Measurements from ENCODE around the gene GRIK5.
A peak's percentile ranks its signal among the peaks of the same experiment; 100 is the strongest.

GRIK5 gene

DNA sequence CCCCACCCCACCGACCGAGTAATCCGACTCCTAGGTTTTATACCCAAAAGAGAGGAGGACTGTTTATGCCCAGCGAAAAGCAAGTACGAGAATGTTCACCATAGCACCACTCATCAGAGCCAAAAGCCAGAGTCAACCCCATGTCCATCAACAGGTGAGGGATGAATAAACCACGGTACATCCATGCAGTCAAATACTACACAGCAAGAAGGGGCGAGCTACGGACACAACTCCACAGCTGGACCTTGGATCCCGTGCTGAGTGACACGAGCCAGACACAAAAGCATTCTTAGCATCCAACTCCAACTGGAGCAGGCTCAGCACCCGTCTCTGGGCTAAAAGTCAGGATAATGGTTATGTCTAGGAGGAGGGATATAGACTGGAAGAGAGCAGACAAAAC lies 98.6 kb downstream of the GRIK5 start:
- H3K36me3 ChIP-seq (ENCODE audit: insufficient read depth, low read length): no peaks in the 10 kb centered on the region
- no peaks in the 10 kb centered on the region for H3K4me1 ChIP-seq (ENCODE audit: insufficient read depth, low read length)
- no peak overlapping the region for H3K27ac ChIP-seq (ENCODE audit: low read depth, low read length)
- 94% methylated on average over 11 of the region's 11 CpGs for whole genome bisulfite sequencing
- no peaks in the 10 kb centered on the region for H3K9me3 ChIP-seq (ENCODE audit: insufficient read depth, low read depth, low read length)
- H3K9ac ChIP-seq (ENCODE audit: low read depth, low read length): no peak overlapping the region
- no peaks in the 10 kb centered on the region for H3K27me3 ChIP-seq (ENCODE audit: insufficient read depth, low read length)
- no peak overlapping the region for H3K4me3 ChIP-seq (ENCODE audit: low read length)

DNA sequence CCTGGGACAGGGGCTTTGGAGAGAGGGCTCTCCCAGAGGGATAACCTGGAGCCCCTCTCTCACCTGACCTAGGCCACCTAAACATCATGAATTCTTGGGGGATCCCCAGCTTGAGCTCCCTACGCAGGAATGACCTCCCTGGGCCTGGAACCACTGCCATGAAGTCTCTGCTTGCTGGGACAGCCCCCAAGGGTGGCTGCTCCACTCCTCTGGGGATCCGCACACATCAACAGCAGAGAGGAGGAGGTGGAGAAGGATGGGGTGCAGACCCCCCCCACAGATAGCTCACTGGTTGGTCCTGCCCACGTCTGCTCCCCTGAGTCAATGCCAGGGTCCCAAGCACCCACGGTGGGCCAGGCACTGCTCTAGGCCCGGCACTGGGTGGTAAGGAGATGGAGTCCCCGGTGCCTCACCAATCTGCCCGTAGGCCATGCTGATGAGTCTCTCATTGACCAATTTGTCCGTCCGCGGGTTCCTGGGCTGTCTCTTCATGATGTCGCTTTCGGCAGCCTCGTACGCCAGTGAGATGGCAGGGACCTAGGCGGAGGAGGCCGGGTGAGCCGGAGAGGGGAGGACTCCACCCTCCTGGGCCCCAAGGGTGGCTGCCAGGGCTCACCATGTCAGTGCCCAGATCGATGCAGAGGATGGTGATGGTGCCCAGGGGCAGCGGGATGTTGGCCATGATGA lies 100.1 kb downstream of the GRIK5 start:
- no peaks in the 10 kb centered on the region for H3K27me3 ChIP-seq (ENCODE audit: insufficient read depth, low read length)
- no peak overlapping the region for H3K4me3 ChIP-seq (ENCODE audit: low read length)
- no peak overlapping the region for H3K27ac ChIP-seq (ENCODE audit: low read depth, low read length)
- H3K4me1 ChIP-seq (ENCODE audit: insufficient read depth, low read length): no peaks in the 10 kb centered on the region
- H3K9ac ChIP-seq (ENCODE audit: low read depth, low read length): no peak overlapping the region
- H3K9me3 ChIP-seq (ENCODE audit: insufficient read depth, low read depth, low read length): no peaks in the 10 kb centered on the region
- H3K36me3 ChIP-seq (ENCODE audit: insufficient read depth, low read length): no peaks in the 10 kb centered on the region
- WGBS: 95% methylated on average over 19 of the region's 19 CpGs

DNA sequence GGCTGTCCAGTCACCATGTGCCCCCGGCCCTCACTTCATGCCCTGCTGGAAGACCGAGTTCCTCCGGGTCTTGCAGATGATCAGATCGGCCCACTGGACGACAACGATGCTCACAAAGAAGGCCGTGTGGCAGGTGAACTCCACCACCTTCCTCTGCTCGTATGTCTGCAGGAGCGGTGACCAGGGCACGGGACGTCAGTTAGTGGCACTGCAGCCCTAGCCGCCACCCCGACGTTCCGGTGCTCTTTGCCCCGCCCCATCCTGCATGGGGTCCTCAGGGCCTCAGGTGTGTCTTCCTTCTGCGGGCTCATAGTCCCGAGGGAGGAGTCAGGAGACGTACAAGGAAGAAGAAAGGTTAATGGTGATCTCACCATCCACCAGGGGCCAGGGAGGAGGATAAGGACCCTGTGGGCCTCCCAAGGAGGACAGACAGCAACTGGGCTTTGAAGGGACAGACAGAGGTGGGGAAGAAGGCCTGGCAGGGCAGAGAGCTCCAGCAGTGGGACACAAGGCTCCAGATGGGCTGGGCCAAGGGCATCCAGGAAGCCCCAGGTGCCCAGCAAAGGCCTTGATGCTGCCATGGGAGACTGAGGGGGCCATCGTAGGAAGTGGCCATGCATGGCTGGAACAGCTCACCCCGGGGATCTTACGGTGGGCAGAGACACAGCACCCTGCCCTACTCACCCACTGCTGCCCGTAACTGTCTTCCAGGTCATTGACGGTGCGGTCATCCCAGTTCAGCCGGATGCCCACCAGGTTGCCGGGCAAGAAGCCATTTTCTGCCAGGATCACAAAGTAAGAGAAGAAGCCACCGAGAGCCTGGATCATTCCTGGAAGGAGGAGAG lies 101.0 kb downstream of the GRIK5 start:
- H3K36me3 ChIP-seq (ENCODE audit: insufficient read depth, low read length): no peaks in the 10 kb centered on the region
- no peak overlapping the region for H3K27ac ChIP-seq (ENCODE audit: low read depth, low read length)
- H3K4me1 ChIP-seq (ENCODE audit: insufficient read depth, low read length): no peaks in the 10 kb centered on the region
- no peak overlapping the region for H3K9ac ChIP-seq (ENCODE audit: low read depth, low read length)
- WGBS: 90% methylated on average over 28 of the region's 28 CpGs
- H3K9me3 ChIP-seq (ENCODE audit: insufficient read depth, low read depth, low read length): no peaks in the 10 kb centered on the region
- no peak overlapping the region for H3K4me3 ChIP-seq (ENCODE audit: low read length)
- no peaks in the 10 kb centered on the region for H3K27me3 ChIP-seq (ENCODE audit: insufficient read depth, low read length)

DNA sequence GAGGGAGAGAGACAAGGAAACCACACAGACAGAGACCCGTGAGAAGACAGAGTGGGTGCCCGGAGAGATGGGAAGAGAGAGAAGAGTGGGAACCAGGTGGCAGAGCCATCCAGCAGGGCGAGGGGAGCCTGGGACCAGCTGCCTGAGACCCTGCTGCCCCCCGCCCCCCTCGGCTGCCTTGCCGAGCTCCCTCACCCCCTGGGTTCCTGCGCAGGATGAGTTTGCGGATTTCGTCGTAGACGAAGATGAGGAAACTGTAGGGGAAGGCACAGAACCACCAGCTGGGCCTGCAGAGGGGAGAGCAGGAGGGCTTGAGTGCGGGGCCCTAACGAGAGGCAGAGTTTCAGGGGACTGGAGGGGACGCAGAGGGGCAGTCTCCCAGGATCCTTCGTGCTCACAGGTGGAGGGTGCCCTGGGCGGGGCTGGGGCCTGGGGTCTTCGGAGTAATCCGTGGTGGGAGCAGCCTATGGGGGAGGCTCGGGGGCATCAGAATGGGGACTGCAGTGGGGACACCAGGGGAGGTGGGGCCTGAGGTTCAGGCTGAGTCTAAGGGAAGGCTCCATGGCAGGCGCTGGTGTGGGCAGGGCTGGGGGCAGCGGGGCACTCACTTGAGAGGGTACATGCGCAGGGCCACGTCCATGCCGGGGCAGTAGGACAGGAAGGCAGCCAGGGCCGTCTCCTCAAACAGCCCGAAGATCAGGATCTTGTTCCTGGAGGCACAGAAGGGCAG lies 102.8 kb downstream of the GRIK5 start:
- H3K36me3 ChIP-seq (ENCODE audit: insufficient read depth, low read length): no peaks in the 10 kb centered on the region
- H3K27me3 ChIP-seq (ENCODE audit: insufficient read depth, low read length): no peaks in the 10 kb centered on the region
- no peak overlapping the region for H3K4me3 ChIP-seq (ENCODE audit: low read length)
- no peaks in the 10 kb centered on the region for H3K9me3 ChIP-seq (ENCODE audit: insufficient read depth, low read depth, low read length)
- H3K27ac ChIP-seq (ENCODE audit: low read depth, low read length): no peak overlapping the region
- 89% methylated on average over 26 of the region's 26 CpGs for WGBS
- no peak overlapping the region; the same call in 1 of the 2 replicates for H3K9ac ChIP-seq (ENCODE audit: low read depth, low read length)
- H3K4me1 ChIP-seq (ENCODE audit: insufficient read depth, low read length): no peaks in the 10 kb centered on the region

- Histone ChIP-seq H3K4me1 (ENCODE audit: insufficient read depth, low read length) (no peaks in the 10 kb centered on the region), H3K9ac (ENCODE audit: low read depth, low read length) (no peak overlapping the region), H3K27ac (ENCODE audit: low read depth, low read length) (no peak overlapping the region), H3K9me3 (ENCODE audit: insufficient read depth, low read depth, low read length) (no peaks in the 10 kb centered on the region), H3K4me3 (ENCODE audit: low read length) (no peak overlapping the region), H3K27me3 (ENCODE audit: insufficient read depth, low read length) (no peaks in the 10 kb centered on the region), H3K36me3 (ENCODE audit: insufficient read depth, low read length) (no peaks in the 10 kb centered on the region)
- 88% methylated on average over 5 of the region's 5 CpGs for WGBS
These were observed 104.9 kb downstream of the GRIK5 start for GRCh38 chr19:41965106-41965505.

DNA sequence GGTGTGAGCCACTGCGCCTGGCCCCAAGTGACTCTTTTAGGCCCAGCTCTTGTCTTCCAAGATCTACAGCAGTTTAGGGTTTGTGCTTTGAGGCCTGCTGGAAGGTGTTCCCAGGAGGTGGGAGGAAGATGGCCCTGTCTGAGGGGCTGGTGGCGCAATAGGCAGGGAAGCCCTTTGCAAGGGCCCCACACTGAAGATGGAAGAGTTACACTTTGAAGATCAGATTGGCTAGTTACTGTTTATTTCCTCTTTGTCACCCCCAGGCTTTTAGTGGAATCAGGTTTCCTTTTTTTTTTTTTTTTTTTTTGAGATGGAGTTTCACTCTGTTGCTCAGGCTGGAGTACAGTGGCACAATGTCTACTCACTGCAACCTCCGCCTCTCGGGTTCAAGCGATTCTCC lies 109.0 kb downstream of the GRIK5 start:
- no peak overlapping the region for H3K9ac ChIP-seq (ENCODE audit: low read depth, low read length)
- peaks cover 8% of the 10 kb centered on the region for H3K36me3 ChIP-seq (ENCODE audit: insufficient read depth, low read length)
- H3K27me3 ChIP-seq (ENCODE audit: insufficient read depth, low read length): no peaks in the 10 kb centered on the region
- no peak overlapping the region for H3K4me3 ChIP-seq (ENCODE audit: low read length)
- H3K4me1 ChIP-seq (ENCODE audit: insufficient read depth, low read length): peaks cover 5% of the 10 kb centered on the region
- no peak overlapping the region for H3K27ac ChIP-seq (ENCODE audit: low read depth, low read length)
- H3K9me3 ChIP-seq (ENCODE audit: insufficient read depth, low read depth, low read length): no peaks in the 10 kb centered on the region
- WGBS: 96% methylated on average over 5 of the region's 5 CpGs

DNA sequence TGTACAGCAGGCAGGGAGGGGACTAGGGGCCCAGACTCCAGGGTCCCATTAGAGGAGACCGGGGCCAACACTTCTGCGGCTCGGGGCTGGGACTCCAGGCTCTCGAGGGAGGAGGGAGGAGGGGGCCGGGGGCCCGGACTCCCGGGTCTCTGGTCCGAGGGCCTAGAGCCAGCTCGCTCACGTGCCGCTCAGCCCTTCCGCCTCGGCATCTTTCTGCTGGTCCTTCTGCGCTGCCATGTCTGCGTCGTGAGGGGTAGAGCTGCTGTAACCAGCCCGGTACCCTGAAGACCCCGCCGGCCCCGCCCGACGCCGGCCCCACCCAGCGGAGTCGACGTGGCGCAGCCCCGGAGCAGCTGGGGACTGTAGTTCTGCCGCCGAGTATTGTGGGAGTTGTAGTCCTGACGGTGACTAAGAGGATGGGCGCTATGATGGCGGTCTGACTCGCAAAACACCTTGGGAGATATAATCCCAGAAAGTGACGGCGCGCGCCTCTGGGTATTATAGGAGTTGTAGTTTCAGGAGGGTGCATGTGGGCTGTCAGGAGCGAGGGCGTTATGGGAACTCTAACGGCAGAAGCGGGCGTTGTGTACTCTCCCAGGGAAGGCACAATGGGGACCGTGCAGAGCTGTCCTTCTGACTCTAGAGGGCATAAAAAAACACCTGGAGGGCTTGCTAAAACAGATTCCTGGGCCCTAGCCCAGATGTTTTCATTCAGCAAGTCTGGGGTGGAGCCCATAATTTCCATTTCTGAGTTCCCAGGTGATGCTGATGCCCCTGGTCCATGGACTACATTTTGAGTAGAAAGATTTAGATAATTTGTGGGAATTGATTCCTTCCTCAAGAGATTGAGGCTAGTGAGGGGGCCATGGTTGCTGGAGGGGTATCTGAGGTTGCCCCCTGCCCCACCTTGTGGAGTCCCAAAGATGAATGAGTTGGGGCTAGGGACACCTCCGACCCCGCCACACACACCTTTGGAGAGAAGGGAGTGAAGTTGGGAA lies 110.7 kb downstream of the GRIK5 start, which contains the start of gene RABAC1:
RABAC1 (minus strand) TSS at position 266 of the 998 bp plus-strand sequence; CDS start at position 237, 29 bp downstream.
- Histone ChIP-seq H3K27ac (ENCODE audit: low read depth, low read length) (peak within 1 kb of the TSS; percentile 54), H3K4me1 (ENCODE audit: insufficient read depth, low read length) (peaks cover 5% of the 10 kb centered on the region)
- 5% methylated on average over 46 of the region's 46 CpGs for WGBS

DNA sequence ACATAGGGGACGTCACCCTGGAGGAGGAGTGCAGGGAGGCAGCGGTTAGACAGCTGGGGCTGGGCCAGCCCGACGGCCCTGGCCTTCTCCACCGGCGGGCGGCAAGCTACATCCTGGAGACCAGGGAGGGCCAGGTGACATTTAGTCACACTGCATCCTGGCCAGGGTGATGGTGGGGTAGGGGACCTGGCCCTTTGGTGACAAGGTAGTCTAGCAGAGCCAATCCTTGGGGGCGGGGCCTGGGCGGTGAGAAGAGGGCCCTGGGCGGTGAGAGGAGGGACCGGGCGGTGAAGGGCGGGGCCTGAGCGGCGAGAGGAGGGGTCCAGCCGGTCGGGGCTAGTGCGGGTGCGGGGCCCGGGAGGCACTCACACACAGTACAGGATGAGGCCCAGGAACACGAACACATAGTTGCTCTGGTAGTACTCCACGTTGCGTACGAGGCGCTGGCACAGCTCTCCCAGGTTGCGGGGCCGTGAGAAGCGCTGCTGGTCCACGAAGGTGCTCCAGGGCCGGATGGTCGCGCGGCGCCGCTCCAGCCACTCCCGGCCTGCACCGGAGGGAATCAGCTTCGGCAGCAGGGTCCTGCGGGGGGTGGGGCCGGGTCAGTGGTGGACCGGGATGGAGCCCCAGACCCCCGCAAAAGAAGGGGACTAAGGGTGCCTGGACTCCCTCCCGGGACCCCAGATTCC lies 111.5 kb downstream of the GRIK5 start:
- H3K36me3 ChIP-seq (ENCODE audit: insufficient read depth, low read length): peaks cover 11% of the 10 kb centered on the region
- peaks cover 5% of the 10 kb centered on the region for H3K4me1 ChIP-seq (ENCODE audit: insufficient read depth, low read length)
- 3% methylated on average over 43 of the region's 43 CpGs for WGBS
- H3K4me3 ChIP-seq (ENCODE audit: low read length): peak overlapping the region; percentile 93
- H3K9me3 ChIP-seq (ENCODE audit: insufficient read depth, low read depth, low read length): no peaks in the 10 kb centered on the region
- H3K27ac ChIP-seq (ENCODE audit: low read depth, low read length): peak overlapping the region; percentile 54
- H3K9ac ChIP-seq (ENCODE audit: low read depth, low read length): peak overlapping the region; percentile 75
- H3K27me3 ChIP-seq (ENCODE audit: insufficient read depth, low read length): no peaks in the 10 kb centered on the region

More for the DNA sequence above, 110.7 kb downstream of the GRIK5 start, which contains the start of gene RABAC1:
- H3K4me3 ChIP-seq (ENCODE audit: low read length): peak within 1 kb of the TSS; percentile 93
- peaks cover 11% of the 10 kb centered on the region for H3K36me3 ChIP-seq (ENCODE audit: insufficient read depth, low read length)
- H3K9me3 ChIP-seq (ENCODE audit: insufficient read depth, low read depth, low read length): no peaks in the 10 kb centered on the region
- H3K27me3 ChIP-seq (ENCODE audit: insufficient read depth, low read length): no peaks in the 10 kb centered on the region
- peak within 1 kb of the TSS; percentile 75 for H3K9ac ChIP-seq (ENCODE audit: low read depth, low read length)

- H3K27me3 ChIP-seq (ENCODE audit: insufficient read depth, low read length): no peaks in the 10 kb centered on the region
- H3K9ac ChIP-seq (ENCODE audit: low read depth, low read length): no peak overlapping the region
- H3K4me3 ChIP-seq (ENCODE audit: low read length): peak overlapping the region; percentile 93
- 14% methylated on average over 10 of the region's 10 CpGs for WGBS
- peaks cover 11% of the 10 kb centered on the region for H3K36me3 ChIP-seq (ENCODE audit: insufficient read depth, low read length)
- H3K9me3 ChIP-seq (ENCODE audit: insufficient read depth, low read depth, low read length): no peaks in the 10 kb centered on the region
- peaks cover 5% of the 10 kb centered on the region for H3K4me1 ChIP-seq (ENCODE audit: insufficient read depth, low read length)
- H3K27ac ChIP-seq (ENCODE audit: low read depth, low read length): no peak overlapping the region
These were observed 112.1 kb downstream of the GRIK5 start for GRCh38 chr19:41957838-41958366.

Measured in HUES64 (cell line).